Right lobe of liver (tissue), 4 donors: ENCODE measurements around the gene SIX5.
A peak's percentile ranks its signal among the peaks of the same experiment; 100 is the strongest.

Source experiments
- CTCF ChIP-seq, 4 donors: fragments of 200-600 bp in 3 of 4; fragments of 450-650 bp in 1 of 4; IDR thresholded peaks; one replicate each; pipeline versions ENCODE4 v1.5.1 to v1.8.0; 2016 to 2022; ENCODE audit warnings: antibody characterized with exemption in 4 of 4, mild to moderate bottlenecking in 2 of 4
- POLR2A ChIP-seq: fragments of 450-650 bp; IDR thresholded peaks from one replicate; pipeline ENCODE4 v1.6.1; 2017; ENCODE audit warnings: antibody characterized with exemption, mild to moderate bottlenecking
- donor health status: DM: no; HTN: no; CAD: no.
- donor health status: DM: no; HTN: no; CAD: no.
- donor health status: DM: no; HTN: yes; CAD: no.

- TF ChIP-seq POLR2A (peak; percentile 57), CTCF (IDR thresholded peaks at IDR 0.05) (peak; percentile 87 to 98 (median 95))
Measured at GRCh38 chr19:45770192-45771101, 1.4 kb upstream of the SIX5 start.
